Measurements from ENCODE around the gene FGF13.

DNA sequence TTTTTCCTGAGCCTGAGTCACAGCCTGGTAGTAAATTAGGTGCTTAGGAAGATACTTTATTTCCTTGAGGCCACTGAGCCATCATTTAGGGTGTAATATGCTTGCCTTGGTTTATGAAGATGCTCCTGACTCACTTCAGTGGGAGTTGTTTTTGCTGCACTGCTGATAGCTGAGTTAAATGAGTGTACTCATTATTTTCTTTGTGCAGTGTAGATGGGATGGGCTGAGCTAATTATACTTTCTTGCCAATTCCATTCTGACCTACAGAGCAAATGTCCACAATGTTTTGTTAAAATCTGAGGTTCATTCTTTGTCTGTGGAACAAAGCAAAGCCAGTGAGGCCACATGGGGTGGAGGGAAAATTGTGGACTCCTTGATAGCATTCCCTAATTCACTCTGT is 60.0 kb downstream of the FGF13 start:
- no peak for TF ChIP-seq EZH2 (IDR thresholded peaks at IDR 0.05; ENCODE audit: insufficient read depth, poor library complexity, severe bottlenecking)
- no peak for TF ChIP-seq EZH2phosphoT487 (IDR thresholded peaks at IDR 0.05; ENCODE audit: insufficient read depth, low read depth)

Measured in GM23248 (cell line).